Naive B cell (primary cell): ENCODE data around the gene AP3B1. TPM values are rescaled to one million over a fixed set of nuclear protein-coding genes. Genes with fewer than 3 reads are reported as not detected.

ENCODE experiments used
- ATAC-seq, 2 donors: fragments of 150-1000 bp; cut with Tn5 transposase; 2 replicates each; pipeline ENCODE4 v1.10.0; 2021; ENCODE audit warnings: low read depth in 2 of 2, mild to moderate bottlenecking in 2 of 2, moderate library complexity in 2 of 2
- DNase-seq: peaks from one replicate; pipeline ENCODE4 v3.0.0; 2022
- H3K27ac Mint-ChIP-seq, 6 donors: one replicate each; pipeline ENCODE4 v1.8.0; 2020 to 2022; ENCODE audit warnings: mild to moderate bottlenecking in 6 of 6, mixed read lengths in 6 of 6, moderate library complexity in 5 of 6, inconsistent platforms in 2 of 6
- H3K27me3 Mint-ChIP-seq, 3 donors: one replicate each; pipeline ENCODE4 v1.8.0; 2021 to 2022; ENCODE audit warnings: mixed read lengths in 3 of 3, mild to moderate bottlenecking in 1 of 3
- H3K36me3 Mint-ChIP-seq, 2 donors: one replicate each; pipeline ENCODE4 v1.8.0; 2020 to 2022; ENCODE audit warnings: mixed read lengths in 2 of 2, inconsistent platforms in 1 of 2, mild to moderate bottlenecking in 1 of 2
- H3K4me1 Mint-ChIP-seq, 3 donors: one replicate each; pipeline ENCODE4 v1.8.0; 2020 to 2022; ENCODE audit warnings: mixed read lengths in 3 of 3, inconsistent platforms in 1 of 3, mild to moderate bottlenecking in 1 of 3, moderate library complexity in 1 of 3
- H3K4me3 Mint-ChIP-seq, 8 donors: one replicate each; pipeline ENCODE4 v1.8.0; 2020 to 2022; ENCODE audit warnings: mild to moderate bottlenecking in 8 of 8, mixed read lengths in 8 of 8, moderate library complexity in 8 of 8, inconsistent platforms in 2 of 8
- H3K9me3 Mint-ChIP-seq, 7 donors: one replicate each; pipeline ENCODE4 v1.8.0; 2020 to 2022; ENCODE audit warnings: mixed read lengths in 7 of 7, mild to moderate bottlenecking in 5 of 7, inconsistent platforms in 2 of 7, moderate library complexity in 1 of 7
- polyA plus RNA-seq, 6 donors: library from polyadenylated mRNA; unstranded; fragments of 300-500 nt; fragmentation: Illumina TruSeq; gene quantifications; one replicate each; pipeline ENCODE4 v1.2.3, GENCODE V29; 2021; ENCODE audit warnings: low read depth in 6 of 6

The AP3B1 gene
- polyA plus RNA-seq, 6 donors from 2014 or later, result 57.1 to 152 (median 98.9) TPM

DNA sequence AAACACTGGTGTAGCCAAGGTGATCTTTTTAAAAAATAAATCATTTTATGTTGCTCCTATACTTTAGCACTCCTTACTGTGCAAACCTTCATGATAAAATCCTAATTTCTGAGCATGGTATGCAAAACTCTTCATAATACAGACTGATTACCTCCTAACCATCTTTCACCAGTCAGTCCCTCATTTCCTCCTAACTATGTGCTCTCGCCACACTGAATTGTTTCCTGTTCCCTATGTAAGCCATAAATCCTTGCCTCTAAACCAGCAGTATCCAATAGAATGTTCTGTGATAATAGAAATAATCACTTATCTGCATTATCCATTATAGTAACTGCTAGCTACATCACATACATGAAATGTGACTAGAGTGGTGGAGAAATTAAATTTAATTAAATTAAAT lies 10.7 kb downstream of the AP3B1 start:
- DNase-seq (no peak), ATAC-seq (no peak)
- Mint-ChIP-seq H3K4me3 (no peak overlapping the region), H3K4me1 (peaks cover 21 to 29% (median 23%) of the 10 kb centered on the region in 3 donors), H3K9me3 (peaks cover 0 to 7% (median 0%) of the 10 kb centered on the region in 7 donors), H3K27ac (peak overlapping the region in 2 of 6 donors; percentile 20 to 68), H3K27me3 (no peaks in the 10 kb centered on the region), H3K36me3 (peaks cover 6 to 13% of the 10 kb centered on the region in 2 donors)

DNA sequence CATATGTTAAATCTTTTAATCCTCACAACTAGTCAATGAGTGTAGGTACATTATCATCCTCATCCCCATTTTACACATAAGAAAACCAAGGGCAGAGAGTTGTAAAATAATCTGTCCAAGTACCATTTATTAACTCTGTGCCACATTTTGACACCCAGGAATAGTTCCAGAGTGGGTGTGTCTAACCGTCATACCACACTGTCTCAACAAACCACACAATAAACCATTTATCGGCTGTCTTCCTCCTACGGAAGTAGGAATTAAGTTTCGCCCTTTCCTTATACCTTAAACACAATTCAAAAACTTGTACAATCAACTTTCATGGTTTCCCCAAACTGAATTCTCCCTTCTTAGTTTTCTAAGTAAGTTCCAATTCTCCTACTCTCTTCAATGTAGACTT lies 11.4 kb downstream of the AP3B1 start:
- no peaks in the 10 kb centered on the region for H3K27me3 Mint-ChIP-seq
- peaks cover 0 to 7% (median 0%) of the 10 kb centered on the region in 7 donors for H3K9me3 Mint-ChIP-seq
- ATAC-seq, result no peak
- peaks cover 21 to 29% (median 23%) of the 10 kb centered on the region in 3 donors for H3K4me1 Mint-ChIP-seq
- peaks cover 6 to 13% of the 10 kb centered on the region in 2 donors for H3K36me3 Mint-ChIP-seq
- DNase-seq, result no peak
- H3K27ac Mint-ChIP-seq, result no peak overlapping the region
- no peak overlapping the region for H3K4me3 Mint-ChIP-seq

DNA sequence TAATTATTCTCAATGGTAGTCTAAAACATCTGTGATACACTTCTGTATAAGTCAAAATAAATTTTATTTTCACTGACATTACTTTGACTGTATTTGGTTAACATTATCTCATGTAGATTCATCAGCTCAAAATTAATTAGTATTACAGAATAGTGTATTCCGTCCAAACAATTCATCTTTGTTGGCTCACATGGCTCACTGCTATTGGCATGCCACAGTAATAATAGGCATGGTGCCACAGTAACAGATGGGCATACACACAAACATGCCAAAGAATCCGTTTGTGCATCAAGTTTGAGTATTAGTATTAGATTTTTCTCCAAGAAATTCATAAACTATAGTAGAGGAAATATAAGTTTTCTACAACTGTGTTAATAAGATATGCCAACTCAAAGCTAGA lies 14.2 kb downstream of the AP3B1 start:
- Mint-ChIP-seq H3K9me3 (peaks cover 0 to 2% (median 0%) of the 10 kb centered on the region in 7 donors), H3K27me3 (no peaks in the 10 kb centered on the region), H3K4me1 (peaks cover 14 to 29% (median 18%) of the 10 kb centered on the region in 3 donors), H3K4me3 (no peak overlapping the region), H3K27ac (no peak overlapping the region), H3K36me3 (peaks cover 3 to 5% of the 10 kb centered on the region in 2 donors)
- DNase-seq (no peak), ATAC-seq (no peak)

DNA sequence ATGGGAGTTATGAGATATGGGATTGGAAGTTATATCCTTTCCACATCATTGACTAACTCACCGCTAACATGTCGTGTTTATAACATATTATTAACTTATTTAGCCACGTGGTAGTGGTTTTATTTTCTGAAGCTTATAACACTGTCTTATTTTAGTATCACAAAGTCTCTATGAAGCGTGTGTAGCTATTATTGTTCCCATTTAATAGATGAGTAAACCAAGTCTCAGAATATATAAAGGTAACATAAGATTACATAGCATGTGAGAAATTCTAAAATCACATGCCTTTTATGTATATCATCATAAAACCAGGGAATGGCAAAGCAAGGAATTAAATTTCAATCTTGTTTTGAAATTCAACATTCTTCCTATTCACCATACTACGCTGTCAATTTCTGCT lies 15.3 kb downstream of the AP3B1 start:
- DNase-seq (no peak), ATAC-seq (no peak)
- no peaks in the 10 kb centered on the region for H3K36me3 Mint-ChIP-seq
- no peak overlapping the region for H3K4me3 Mint-ChIP-seq
- H3K4me1 Mint-ChIP-seq, result peaks cover 13 to 25% (median 17%) of the 10 kb centered on the region in 3 donors
- H3K27me3 Mint-ChIP-seq, result no peaks in the 10 kb centered on the region
- H3K27ac Mint-ChIP-seq, result no peak overlapping the region
- no peaks in the 10 kb centered on the region for H3K9me3 Mint-ChIP-seq

DNA sequence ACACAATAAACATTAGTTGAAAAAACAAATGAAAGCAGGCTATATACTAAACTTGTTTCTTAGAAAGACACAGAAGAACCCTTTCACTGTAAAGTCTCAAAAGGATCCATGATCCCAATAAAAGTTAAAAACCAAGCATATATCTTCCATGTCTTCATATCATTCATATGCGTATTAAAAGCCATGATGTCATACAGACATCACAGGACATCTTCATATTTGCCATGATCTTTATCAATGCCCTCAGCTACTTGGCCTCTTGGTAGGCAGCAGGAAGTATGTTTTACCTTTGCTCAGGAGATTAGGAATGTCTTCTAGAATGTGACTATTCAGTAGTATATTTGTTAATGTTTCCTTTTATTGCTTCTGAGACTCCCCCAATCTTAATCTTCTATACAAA lies 16.8 kb downstream of the AP3B1 start:
- no peak overlapping the region for H3K27ac Mint-ChIP-seq
- H3K4me1 Mint-ChIP-seq, result peaks cover 17 to 29% (median 17%) of the 10 kb centered on the region in 3 donors
- H3K36me3 Mint-ChIP-seq, result no peaks in the 10 kb centered on the region
- ATAC-seq (no peak), DNase-seq (no peak)
- H3K27me3 Mint-ChIP-seq, result no peaks in the 10 kb centered on the region
- H3K4me3 Mint-ChIP-seq, result no peak overlapping the region
- no peaks in the 10 kb centered on the region for H3K9me3 Mint-ChIP-seq

DNA sequence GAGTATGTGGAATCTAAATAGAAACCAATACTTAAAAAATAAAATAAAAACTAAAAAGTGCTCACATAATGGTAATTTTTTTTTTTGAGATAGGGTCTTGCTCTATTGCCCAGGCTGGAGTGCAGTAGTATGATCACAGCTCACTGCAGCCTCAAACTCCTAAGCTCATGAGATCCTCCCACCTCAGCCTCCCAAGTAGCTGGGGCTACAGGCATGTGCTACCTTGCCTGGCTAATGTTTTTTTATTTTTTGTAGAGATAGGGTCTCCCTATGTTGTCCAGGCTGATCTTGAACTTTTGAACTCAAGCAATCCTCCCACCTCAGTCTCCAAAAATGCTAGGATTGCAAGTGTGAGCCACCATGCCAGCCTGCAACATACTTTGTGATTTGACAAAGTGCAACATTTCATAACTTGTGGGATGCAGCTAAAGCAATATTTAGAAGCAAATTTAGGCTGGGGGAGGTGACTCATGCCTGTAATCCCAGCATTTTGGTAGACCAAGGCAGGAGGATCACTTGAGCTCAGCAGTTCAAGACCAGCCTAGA lies 18.4 kb downstream of the AP3B1 start:
- no peaks in the 10 kb centered on the region for H3K9me3 Mint-ChIP-seq
- peaks cover 17 to 30% (median 17%) of the 10 kb centered on the region in 3 donors for H3K4me1 Mint-ChIP-seq
- H3K4me3 Mint-ChIP-seq, result no peak overlapping the region
- H3K27me3 Mint-ChIP-seq, result no peaks in the 10 kb centered on the region
- DNase-seq (no peak), ATAC-seq (no peak)
- no peak overlapping the region for H3K27ac Mint-ChIP-seq
- H3K36me3 Mint-ChIP-seq, result no peaks in the 10 kb centered on the region

DNA sequence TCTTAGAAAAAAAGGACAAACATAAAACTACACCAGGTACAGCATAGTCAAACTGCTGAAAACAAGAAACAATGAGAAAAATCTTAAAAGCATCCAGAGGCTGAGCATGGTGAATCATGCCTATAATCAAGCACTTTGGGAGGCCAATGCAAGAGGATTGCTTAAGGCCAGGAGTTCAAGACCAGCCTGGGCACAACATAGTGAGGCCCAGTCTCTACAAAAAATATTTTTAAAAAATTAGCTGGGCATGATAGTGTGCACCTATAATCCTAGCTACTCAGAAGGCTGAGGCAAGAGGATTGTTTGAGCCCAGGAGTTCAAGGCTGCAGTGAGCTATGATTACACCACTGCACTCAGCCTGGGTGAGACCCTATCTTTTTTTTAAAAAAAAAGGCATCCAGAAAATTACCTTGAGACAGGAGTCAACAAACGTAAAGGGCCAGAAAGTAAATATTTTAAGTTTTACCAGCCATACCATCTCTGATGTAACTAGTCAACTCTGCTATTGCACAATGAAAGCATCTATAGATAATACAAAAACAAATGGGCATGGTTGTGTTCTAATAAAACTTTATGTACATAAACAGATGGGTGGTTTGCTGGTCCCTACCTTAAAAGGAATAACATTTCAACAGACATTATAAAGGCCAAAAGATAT lies 19.8 kb downstream of the AP3B1 start:
- Mint-ChIP-seq H3K27ac (peak overlapping the region in 1 of 6 donors; percentile 29), H3K36me3 (no peaks in the 10 kb centered on the region), H3K27me3 (no peaks in the 10 kb centered on the region), H3K4me1 (peaks cover 17 to 30% (median 17%) of the 10 kb centered on the region in 3 donors), H3K9me3 (no peaks in the 10 kb centered on the region), H3K4me3 (no peak overlapping the region)
- no peak for DNase-seq
- no peak for ATAC-seq

DNA sequence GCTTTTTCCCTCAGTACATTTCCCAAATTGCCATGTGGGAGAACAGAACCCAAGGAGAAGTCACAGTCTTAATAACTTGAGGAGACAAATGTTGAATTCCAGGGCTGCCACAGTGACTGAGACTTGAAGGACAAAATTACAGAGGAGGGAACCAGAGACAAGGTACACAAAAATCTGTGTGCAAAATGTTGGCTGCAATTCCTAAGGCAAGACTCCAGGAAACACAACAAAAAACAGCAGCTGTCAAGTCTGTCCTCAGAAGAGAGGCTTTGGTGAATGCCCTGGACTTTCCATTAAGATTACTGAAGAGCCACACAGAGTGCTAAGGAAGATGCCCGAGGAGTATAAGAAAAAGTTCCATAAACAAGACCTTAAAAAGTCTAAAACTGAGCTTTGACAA lies 21.1 kb downstream of the AP3B1 start:
- ATAC-seq, result no peak
- H3K4me3 Mint-ChIP-seq, result no peak overlapping the region
- no peak for DNase-seq
- H3K27me3 Mint-ChIP-seq, result no peaks in the 10 kb centered on the region
- peaks cover 20 to 33% (median 24%) of the 10 kb centered on the region in 3 donors for H3K4me1 Mint-ChIP-seq
- H3K27ac Mint-ChIP-seq, result peak overlapping the region in 2 of 6 donors; percentile 50 to 61
- H3K9me3 Mint-ChIP-seq, result no peaks in the 10 kb centered on the region
- H3K36me3 Mint-ChIP-seq, result no peaks in the 10 kb centered on the region

DNA sequence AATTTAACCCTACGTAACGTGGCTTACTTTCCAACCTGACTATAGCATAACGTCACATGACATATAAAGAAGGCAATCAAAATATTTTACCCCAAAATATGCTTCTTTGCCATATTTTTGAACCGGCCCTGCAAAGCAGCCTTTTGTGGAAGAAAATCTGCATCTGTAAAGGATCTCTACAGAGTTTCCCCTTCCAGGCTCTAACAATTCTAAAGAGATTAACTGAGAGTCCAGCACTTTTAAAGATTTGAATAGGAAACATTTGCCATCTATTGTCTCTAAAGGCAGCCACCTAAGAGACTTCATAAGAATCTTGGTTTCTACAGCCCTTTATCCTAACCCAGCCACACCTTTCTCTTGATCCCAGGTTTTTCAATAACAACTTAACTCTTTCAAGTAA lies 22.7 kb downstream of the AP3B1 start:
- DNase-seq (no peak), ATAC-seq (no peak)
- no peak overlapping the region for H3K4me3 Mint-ChIP-seq
- no peaks in the 10 kb centered on the region for H3K9me3 Mint-ChIP-seq
- H3K27me3 Mint-ChIP-seq, result no peaks in the 10 kb centered on the region
- H3K36me3 Mint-ChIP-seq, result no peaks in the 10 kb centered on the region
- H3K27ac Mint-ChIP-seq, result peak overlapping the region in 4 of 6 donors; percentile 24 to 49 (median 32)
- H3K4me1 Mint-ChIP-seq, result peaks cover 24 to 33% (median 27%) of the 10 kb centered on the region in 3 donors

DNA sequence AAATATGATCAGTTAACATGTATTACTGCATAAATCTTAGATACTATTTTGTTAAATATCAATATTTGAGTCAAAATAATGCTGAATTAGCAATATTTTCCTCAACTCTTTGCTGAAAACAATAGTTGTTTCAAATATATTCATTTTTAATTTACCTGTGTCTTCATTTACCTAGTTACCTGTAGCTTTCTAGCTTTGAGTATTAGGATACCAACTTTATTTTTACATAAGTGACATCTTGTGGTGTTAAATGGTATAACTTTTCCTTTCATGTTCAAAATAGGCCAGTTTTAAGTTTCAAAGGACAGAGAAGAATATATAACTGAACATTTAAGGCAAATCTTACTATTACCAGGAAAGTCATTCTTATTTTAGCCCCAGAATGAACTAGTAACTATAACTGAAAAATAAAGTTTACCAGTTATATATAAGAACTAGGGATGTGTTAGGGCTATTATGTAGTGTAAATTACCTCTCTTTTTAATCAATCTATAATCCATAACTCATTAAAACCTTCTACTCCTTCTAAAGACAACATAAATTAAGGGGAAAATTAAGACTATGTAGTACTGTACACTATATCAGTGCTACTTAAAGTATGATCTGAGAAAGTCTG lies 25.3 kb downstream of the AP3B1 start:
- Mint-ChIP-seq H3K36me3 (peaks cover 9 to 14% of the 10 kb centered on the region in 2 donors), H3K4me1 (peaks cover 20 to 27% (median 26%) of the 10 kb centered on the region in 3 donors), H3K9me3 (no peaks in the 10 kb centered on the region), H3K27me3 (no peaks in the 10 kb centered on the region), H3K4me3 (no peak overlapping the region), H3K27ac (peak overlapping the region in 2 of 6 donors; percentile 0)
- ATAC-seq, result peak; percentile 48 to 60
- DNase-seq, result peak; percentile 19

DNA sequence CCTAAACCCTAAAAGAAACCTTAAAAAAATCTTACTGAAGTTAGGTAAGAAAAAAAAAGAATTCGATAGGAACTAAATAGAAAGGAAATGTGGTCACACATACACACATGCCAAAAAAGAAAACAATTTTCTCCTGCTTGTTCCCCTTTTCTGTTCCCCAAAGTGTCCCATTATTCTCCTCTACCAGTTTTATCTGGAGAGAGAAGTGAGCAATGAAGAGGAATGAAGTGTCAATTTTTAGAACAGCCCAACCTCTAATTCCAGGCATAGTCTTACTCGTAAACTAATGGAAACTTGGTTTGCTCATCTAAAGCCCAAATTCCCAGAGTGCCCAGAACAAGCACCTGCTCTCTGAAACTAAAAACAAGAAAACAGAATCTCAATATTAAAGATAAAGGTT lies 26.1 kb downstream of the AP3B1 start:
- Mint-ChIP-seq H3K4me3 (peak overlapping the region in 5 of 8 donors; percentile 27 to 64 (median 47)), H3K4me1 (peaks cover 18 to 20% (median 20%) of the 10 kb centered on the region in 3 donors), H3K27ac (peak overlapping the region in 3 of 6 donors; percentile 0 to 67 (median 34)), H3K27me3 (no peaks in the 10 kb centered on the region), H3K36me3 (peaks cover 9 to 17% of the 10 kb centered on the region in 2 donors), H3K9me3 (no peaks in the 10 kb centered on the region)
- ATAC-seq (peak in 1 of 2 donors; percentile 48), DNase-seq (peak; percentile 5)

DNA sequence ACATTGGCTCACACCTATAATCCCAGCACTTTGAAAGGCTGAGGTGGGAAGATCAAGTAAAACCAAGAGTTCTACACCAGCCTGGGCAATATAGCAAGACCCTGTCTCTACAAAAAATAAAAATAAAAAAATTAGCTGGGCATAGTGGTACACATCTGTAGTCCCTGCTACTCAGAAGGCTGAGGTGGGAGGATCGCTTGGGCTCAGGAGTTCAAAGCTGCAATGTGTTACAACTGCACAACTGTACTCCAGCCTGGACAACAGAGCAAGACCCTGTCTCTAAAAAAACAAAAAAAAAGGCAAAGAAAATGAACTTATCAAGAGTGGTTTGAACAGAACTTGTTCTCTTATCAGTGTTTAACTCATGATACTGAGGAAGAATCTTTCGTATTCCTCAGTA lies 29.3 kb downstream of the AP3B1 start:
- peaks cover 10 to 15% (median 14%) of the 10 kb centered on the region in 3 donors for H3K4me1 Mint-ChIP-seq
- H3K27ac Mint-ChIP-seq, result no peak overlapping the region
- ATAC-seq, result no peak
- no peaks in the 10 kb centered on the region for H3K9me3 Mint-ChIP-seq
- no peak for DNase-seq
- no peaks in the 10 kb centered on the region for H3K27me3 Mint-ChIP-seq
- no peak overlapping the region for H3K4me3 Mint-ChIP-seq
- H3K36me3 Mint-ChIP-seq, result peaks cover 9 to 18% of the 10 kb centered on the region in 2 donors

DNA sequence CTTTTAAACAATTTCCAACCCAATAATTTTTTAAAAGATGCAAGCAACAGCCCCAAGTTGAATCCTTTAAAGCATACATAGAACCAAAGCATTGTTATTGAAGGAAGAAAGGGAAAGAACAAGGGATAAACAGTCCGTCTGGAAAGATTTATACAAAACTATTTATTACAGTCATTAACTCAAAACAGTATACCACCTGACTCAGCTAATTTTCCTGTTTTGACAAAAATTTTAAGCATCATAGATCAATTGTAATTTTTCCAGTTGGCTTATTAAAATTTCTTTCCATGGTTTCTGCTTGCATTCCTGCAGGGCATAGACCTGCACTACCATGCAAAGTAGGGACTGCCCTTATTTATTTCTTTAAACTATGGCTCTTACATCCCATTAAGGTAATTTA lies 29.9 kb downstream of the AP3B1 start:
- Mint-ChIP-seq H3K4me3 (no peak overlapping the region), H3K27me3 (no peaks in the 10 kb centered on the region), H3K27ac (no peak overlapping the region), H3K9me3 (no peaks in the 10 kb centered on the region), H3K4me1 (peaks cover 10 to 15% (median 14%) of the 10 kb centered on the region in 3 donors), H3K36me3 (peaks cover 9 to 21% of the 10 kb centered on the region in 2 donors)
- no peak for DNase-seq
- no peak for ATAC-seq

DNA sequence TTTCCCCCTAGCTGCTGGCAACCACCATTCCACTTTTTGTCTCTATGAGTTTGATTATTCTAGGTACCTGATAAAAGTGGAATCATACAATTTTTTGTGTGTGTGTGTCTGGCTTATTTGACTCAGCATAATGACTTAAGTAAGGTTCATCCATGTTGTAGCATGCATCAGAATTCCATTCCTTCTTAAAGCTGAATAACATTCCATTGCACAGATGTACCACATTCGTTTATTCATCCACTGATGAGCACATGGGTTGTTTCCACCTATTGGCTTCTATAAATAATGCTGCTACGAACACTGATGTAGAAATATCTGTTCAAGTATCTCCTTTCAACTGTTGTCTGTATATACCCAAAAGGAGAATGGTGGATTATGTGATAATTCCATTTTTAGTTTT lies 33.7 kb downstream of the AP3B1 start:
- Mint-ChIP-seq H3K27me3 (no peaks in the 10 kb centered on the region), H3K36me3 (peaks cover 26% of the 10 kb centered on the region in 2 donors), H3K27ac (peak overlapping the region in 1 of 6 donors; percentile 17), H3K4me1 (peaks cover 13 to 24% (median 17%) of the 10 kb centered on the region in 3 donors), H3K9me3 (peaks cover 0 to 5% (median 0%) of the 10 kb centered on the region in 7 donors), H3K4me3 (no peak overlapping the region)
- no peak for DNase-seq
- no peak for ATAC-seq
